Skeletal muscle tissue (tissue), 4 donors: ENCODE data around the gene PIGZ. TPM values are rescaled to one million over a fixed set of nuclear protein-coding genes. Genes with fewer than 3 reads are reported as not detected.

Experiments
- H3K27ac ChIP-seq: one replicate; pipeline ENCODE4 v1.7.0; 2013; ENCODE audit warnings: mild to moderate bottlenecking, low read depth, low read length, inconsistent platforms
- H3K27me3 ChIP-seq, 3 donors: one replicate each; pipeline ENCODE4 v1.7.0; 2013; ENCODE audit warnings: low read length in 3 of 3; ENCODE audit not compliant: control insufficient read depth in 3 of 3, insufficient read depth in 3 of 3
- H3K36me3 ChIP-seq, 3 donors: one replicate each; pipeline ENCODE4 v1.7.0; 2013; ENCODE audit warnings: low read length in 3 of 3; ENCODE audit not compliant: control insufficient read depth in 3 of 3, insufficient read depth in 3 of 3
- H3K4me1 ChIP-seq, 3 donors: one replicate each; pipeline ENCODE4 v1.7.0; 2013; ENCODE audit warnings: low read length in 3 of 3, mild to moderate bottlenecking in 3 of 3; ENCODE audit not compliant: control insufficient read depth in 3 of 3, insufficient read depth in 3 of 3
- H3K4me3 ChIP-seq, 3 donors: one replicate each; pipeline ENCODE4 v1.7.0; 2013; ENCODE audit warnings: low read length in 3 of 3
- H3K9ac ChIP-seq, 3 donors: one replicate each; pipeline ENCODE4 v1.7.0; 2013; ENCODE audit warnings: low read length in 3 of 3, mild to moderate bottlenecking in 3 of 3, moderate library complexity in 2 of 3, low read depth in 1 of 3
- H3K9me3 ChIP-seq, 3 donors: one replicate each; pipeline ENCODE4 v1.7.0; 2013; ENCODE audit warnings: low read length in 3 of 3; ENCODE audit not compliant: control insufficient read depth in 3 of 3
- total RNA-seq: library from RNA; depleted of rRNA; stranded (reverse); fragments of >200 nt; gene quantifications from one replicate; pipeline ENCODE4 v1.2.3, GENCODE V29; 2014
- donor health status: Osteomylitis.

PIGZ gene
- total RNA-seq, 1 donor from 2014 or later, result 1.0 TPM

DNA sequence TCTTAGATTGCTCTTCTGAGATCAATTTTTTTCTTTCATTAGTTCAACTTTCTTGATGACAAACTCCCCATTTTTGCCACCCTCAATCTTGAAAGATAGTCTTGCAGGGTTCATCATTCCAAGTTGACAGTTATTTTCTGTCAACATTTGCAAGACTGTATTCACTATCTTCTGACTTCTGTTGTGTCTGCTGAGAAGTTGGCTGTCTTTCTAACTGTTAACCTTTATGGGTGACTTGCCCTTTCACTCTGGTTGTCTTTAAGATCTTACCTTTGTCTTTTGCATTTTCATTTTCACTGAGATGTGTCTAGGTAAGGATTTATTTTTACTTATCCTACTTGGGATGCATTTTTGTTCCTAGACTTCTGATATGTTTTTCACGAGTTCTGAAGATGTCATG, 14.6 kb upstream of the PIGZ start:
- Histone ChIP-seq H3K4me1 (peaks cover 0 to 2% (median 0%) of the 10 kb centered on the region in 3 donors), H3K27me3 (peaks cover 0 to 12% (median 2%) of the 10 kb centered on the region in 3 donors), H3K4me3 (no peak overlapping the region), H3K27ac (no peak overlapping the region), H3K36me3 (no peaks in the 10 kb centered on the region), H3K9ac (no peak overlapping the region), H3K9me3 (no peaks in the 10 kb centered on the region)

DNA sequence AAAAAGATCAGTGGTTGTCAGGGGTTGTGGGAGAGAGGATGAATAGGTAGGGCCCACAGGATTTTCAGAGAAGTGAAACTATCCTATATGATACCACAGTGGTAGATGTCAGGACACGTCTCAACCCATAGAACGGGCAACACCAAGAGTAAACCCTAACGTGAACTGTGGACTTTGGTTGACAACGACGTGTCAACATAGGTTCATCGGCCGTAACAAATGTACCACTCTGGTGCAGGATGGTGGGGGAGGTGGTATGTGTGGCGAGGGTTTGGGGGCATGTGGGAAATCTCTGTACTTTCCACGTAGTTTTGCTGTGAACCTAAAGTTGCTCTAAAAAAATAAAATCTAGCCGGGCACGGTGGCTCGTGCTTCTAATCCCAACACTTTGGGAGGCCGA, 13.0 kb upstream of the PIGZ start:
- Histone ChIP-seq H3K27me3 (peaks cover 0 to 4% (median 2%) of the 10 kb centered on the region in 3 donors), H3K4me3 (no peak overlapping the region), H3K36me3 (no peaks in the 10 kb centered on the region), H3K9ac (no peak overlapping the region), H3K4me1 (peaks cover 0 to 2% (median 0%) of the 10 kb centered on the region in 3 donors), H3K27ac (no peak overlapping the region), H3K9me3 (no peaks in the 10 kb centered on the region)

DNA sequence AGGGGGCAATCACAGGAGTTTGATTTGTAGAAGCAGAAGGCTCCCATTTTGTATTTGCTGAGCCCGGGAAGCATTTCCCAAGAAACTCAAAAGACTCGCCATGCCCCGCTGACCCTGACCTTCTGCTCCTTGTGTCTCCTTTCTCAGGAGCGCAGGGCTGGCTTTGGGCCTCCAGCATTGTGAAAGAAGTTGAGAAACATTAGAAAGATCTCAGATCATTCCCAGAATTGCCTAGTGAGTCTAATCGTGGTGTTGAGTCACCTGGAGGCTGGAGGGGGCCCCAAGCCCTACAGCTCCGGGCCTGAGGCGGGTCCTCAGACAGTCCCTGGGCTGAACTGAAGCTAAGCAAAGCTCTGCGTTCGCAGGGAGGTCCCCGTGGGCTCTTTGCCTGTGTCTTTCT, 10.9 kb upstream of the PIGZ start:
- no peaks in the 10 kb centered on the region for H3K27me3 ChIP-seq
- H3K27ac ChIP-seq, result no peak overlapping the region
- peaks cover 0 to 2% (median 0%) of the 10 kb centered on the region in 3 donors for H3K4me1 ChIP-seq
- no peak overlapping the region for H3K4me3 ChIP-seq
- H3K9me3 ChIP-seq, result no peaks in the 10 kb centered on the region
- H3K9ac ChIP-seq, result no peak overlapping the region
- H3K36me3 ChIP-seq, result no peaks in the 10 kb centered on the region

DNA sequence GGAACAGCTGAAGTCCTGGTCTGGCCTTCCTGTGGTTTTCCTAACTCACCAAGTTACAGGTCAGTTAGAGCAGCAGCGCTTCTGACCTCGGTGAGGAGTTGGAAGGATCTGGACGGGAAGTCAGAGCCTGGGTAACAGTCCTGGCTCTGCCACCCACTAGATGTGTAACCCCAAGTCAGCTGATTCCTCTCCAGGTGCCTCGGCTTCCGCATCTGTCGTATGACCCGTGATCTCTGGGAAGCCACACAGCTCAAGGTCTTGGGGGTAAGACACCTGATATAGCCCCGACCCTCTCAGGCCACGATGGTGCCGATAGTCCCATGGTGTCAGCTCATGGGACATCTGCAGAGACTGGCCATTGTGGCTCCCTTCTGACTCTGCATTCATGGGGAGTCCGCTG, 8.3 kb upstream of the PIGZ start:
- Histone ChIP-seq H3K27ac (no peak overlapping the region), H3K9ac (peak overlapping the region in 1 of 3 donors; percentile 20), H3K4me3 (no peak overlapping the region), H3K9me3 (no peaks in the 10 kb centered on the region), H3K36me3 (no peaks in the 10 kb centered on the region), H3K4me1 (peaks cover 0 to 2% (median 0%) of the 10 kb centered on the region in 3 donors), H3K27me3 (no peaks in the 10 kb centered on the region)

DNA sequence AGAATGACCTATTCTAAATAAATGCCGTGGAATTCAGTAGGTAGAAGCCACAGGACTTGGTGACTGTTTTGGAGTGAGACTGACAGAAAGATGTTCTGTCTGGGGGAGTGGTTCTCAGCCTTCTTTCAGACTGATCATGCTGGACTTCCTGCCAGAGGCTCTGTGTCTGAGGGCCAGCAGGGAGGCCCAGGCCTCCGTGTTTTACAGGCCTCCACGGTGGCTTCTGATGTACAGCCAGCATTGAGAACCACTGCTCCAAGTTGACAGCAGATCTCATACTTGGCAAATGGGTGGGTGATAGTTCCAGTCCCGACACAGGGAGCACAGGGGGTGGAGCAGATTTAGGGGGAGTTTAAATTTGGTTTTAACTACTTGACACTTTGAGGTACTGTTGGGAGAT, 6.7 kb upstream of the PIGZ start:
- H3K36me3 ChIP-seq, result no peaks in the 10 kb centered on the region
- no peak overlapping the region for H3K4me3 ChIP-seq
- no peak overlapping the region for H3K27ac ChIP-seq
- H3K4me1 ChIP-seq, result peaks cover 0 to 2% (median 0%) of the 10 kb centered on the region in 3 donors
- no peaks in the 10 kb centered on the region for H3K9me3 ChIP-seq
- H3K27me3 ChIP-seq, result no peaks in the 10 kb centered on the region
- H3K9ac ChIP-seq, result no peak overlapping the region

DNA sequence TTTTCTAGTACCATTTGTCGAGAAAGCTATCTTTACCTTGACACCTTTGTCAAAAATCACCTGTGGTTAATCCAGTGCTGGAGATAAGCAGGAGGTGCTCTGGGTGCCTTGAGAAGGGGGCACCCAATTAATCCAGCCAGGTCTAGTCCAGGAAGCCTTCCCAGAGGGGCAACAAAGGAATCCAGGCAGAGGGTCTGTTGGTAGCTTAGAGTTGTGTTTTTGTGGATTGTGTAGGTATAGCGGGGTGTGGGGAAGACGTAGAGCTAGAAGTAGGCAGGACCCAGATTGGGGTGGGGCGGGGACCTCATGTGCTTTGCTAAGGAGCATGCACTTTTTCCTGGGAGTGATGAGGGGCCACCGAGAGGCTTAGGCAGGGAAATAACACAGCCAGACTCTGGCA, 6.0 kb upstream of the PIGZ start:
- no peaks in the 10 kb centered on the region for H3K27me3 ChIP-seq
- no peak overlapping the region for H3K9ac ChIP-seq
- no peak overlapping the region for H3K27ac ChIP-seq
- no peaks in the 10 kb centered on the region for H3K36me3 ChIP-seq
- no peak overlapping the region for H3K4me3 ChIP-seq
- peaks cover 0 to 2% (median 0%) of the 10 kb centered on the region in 3 donors for H3K4me1 ChIP-seq
- H3K9me3 ChIP-seq, result no peaks in the 10 kb centered on the region

DNA sequence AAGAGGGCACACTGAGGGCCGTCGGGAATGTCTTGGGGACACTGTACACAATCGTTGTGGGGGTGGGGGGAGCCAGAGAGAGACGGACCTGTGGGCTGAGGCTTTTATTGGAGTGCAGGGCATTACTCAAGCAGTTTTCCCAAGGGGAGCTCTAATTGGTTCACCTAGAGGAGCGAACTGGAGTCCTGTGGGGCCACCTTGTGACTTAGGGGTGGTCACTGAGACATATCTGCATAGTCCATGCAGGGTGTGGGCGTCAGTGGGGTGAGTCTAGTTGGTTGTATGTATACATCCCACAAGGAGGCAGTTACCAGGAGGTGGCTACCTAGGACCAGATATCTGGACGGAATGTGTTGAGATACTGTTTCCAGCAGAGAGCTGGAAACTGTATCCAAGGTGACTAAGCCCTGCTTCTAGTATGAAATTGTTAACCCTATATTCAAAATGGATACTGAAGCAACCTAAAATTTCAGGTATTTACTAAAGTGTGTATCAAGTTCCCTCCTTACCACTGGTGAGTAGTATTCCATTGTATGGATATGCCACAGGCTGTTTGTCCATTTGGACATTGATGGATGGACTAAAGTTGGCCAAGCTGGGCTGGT, 2.6 kb upstream of the PIGZ start:
- peaks cover 7 to 11% (median 9%) of the 10 kb centered on the region in 3 donors for H3K4me1 ChIP-seq
- H3K9me3 ChIP-seq, result no peaks in the 10 kb centered on the region
- H3K27me3 ChIP-seq, result no peaks in the 10 kb centered on the region
- H3K36me3 ChIP-seq, result peaks cover 0 to 8% (median 0%) of the 10 kb centered on the region in 3 donors
- no peak overlapping the region for H3K27ac ChIP-seq
- H3K9ac ChIP-seq, result no peak overlapping the region
- no peak overlapping the region for H3K4me3 ChIP-seq

DNA sequence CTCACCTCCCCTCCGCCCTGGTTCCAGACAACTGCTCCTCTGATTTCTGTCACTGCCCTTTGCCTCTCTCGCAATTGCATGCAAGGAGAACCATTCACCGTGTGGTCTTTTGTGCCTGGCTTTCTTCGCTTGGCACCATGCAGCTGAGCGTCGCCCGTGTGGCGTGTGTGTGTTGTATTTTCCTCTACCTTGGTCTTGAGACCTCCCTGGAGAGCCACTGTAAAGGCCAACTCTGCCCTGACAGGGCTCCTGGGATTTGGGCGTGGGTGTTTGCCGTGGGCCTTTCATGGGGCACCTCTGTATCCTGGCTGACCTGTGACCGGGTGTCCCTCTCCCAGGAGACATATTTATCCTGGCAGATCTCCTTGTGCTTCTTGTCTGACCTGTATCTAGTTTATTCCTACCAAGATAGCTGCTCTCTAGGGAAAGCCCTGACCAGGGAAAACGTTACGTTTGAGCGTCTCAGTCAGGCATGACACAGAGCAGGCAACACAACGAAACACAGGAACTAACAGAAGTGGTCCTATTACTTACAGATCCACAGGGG, 2.0 kb upstream of the PIGZ start:
- Histone ChIP-seq H3K36me3 (peaks cover 0 to 12% (median 0%) of the 10 kb centered on the region in 3 donors), H3K27ac (no peak overlapping the region), H3K9ac (no peak overlapping the region), H3K9me3 (no peaks in the 10 kb centered on the region), H3K27me3 (no peaks in the 10 kb centered on the region), H3K4me3 (no peak overlapping the region), H3K4me1 (peaks cover 7 to 11% (median 9%) of the 10 kb centered on the region in 3 donors)

DNA sequence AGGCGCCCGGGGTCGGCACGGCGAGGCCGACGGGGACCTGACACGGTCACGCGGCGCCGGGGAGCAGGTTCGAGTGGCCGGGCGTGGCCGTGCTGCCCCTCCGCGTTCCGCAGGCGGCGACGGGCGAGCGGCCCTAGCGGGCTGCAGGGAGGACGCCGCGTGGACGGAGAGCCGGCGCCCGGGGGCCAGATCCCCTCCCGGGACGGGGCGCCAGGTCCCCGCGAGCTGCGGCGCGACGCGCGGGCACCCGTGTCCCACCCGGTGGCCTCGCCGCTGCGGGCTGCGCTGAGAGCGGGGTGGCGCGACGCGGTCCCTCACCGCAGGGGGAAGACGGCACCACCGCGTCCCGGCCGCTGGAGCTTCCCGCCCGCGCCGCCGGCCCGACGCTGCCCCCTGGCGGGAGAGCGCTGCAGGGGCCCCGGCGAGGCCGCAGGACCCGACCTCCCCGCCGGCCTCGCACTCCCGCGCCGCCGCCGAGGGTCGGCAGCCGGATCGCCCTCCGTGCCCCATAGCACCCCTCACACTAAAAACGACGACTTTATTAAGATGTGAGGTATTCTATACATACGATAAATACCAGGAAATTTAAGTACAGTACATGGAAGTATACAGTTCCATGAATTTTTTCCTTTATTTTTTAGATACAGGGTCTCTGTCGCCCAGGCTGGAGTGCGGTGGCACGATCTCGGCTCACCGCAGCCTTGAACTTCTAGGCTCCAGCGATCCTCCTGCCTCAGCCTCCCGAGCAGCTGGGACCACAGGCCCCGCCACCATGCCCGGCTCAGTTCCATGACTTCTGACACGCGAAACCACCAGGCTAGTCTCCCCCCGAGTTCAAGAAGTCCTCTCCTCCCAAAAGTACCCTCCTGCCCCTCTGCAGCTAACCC, 1.3 kb upstream of the PIGZ start:
- Histone ChIP-seq H3K4me1 (peaks cover 7 to 11% (median 9%) of the 10 kb centered on the region in 3 donors), H3K9me3 (no peaks in the 10 kb centered on the region), H3K9ac (peak overlapping the region in 2 of 3 donors; percentile 77 to 86), H3K27me3 (no peaks in the 10 kb centered on the region), H3K4me3 (peak overlapping the region; percentile 43 to 82 (median 75)), H3K27ac (no peak overlapping the region), H3K36me3 (peaks cover 0 to 16% (median 0%) of the 10 kb centered on the region in 3 donors)
